Testis (tissue), 2 donors: Measurements from ENCODE around the gene SLTM.

Source experiments
- POLR2A ChIP-seq: fragments of 450-650 bp; IDR thresholded peaks from one replicate; pipeline ENCODE4 v1.6.1; 2017; ENCODE audit warnings: antibody characterized with exemption, mild to moderate bottlenecking, moderate library complexity
- TF ChIP-seq, protein P1 (sequence below), 3 experiments: fragments of 450-650 bp in 2 of 3; fragments of 200-600 bp in 1 of 3; sonication (generic) in 1 of 3; IDR thresholded peaks; one replicate each; pipeline ENCODE4 v1.5.1; 2016 to 2019; ENCODE audit warnings: antibody characterized with exemption in 3 of 3, mild to moderate bottlenecking in 2 of 3, moderate library complexity in 1 of 3

DNA sequence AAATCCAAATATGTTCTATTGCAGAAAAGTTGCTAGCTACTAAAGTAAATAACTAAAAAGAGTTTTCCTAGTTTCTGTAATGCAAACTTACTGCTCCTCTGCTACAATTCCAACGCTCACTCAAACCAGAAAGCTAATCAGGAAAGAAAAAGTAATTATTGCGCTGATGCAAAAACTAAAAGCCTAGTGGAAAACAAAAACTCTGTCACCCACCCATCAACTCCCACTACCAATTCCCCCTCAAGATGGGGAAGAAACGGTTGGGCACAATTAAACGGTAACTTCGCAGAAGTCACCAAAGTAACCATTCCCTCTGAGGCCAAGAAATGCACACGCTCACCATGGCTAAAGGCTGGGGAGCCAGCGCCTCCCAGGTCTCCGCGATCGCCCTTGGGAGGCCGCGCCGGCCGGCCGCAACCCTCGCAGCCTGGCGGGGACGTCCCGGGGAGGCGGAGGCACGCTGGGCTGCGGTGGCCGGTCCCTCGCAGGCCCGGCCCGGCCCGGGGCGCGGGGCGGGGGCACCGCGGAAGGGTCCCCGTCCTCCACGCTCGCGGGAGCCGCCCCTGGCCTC lies 684 bp downstream of the SLTM start:
- TF ChIP-seq, protein P1, sequence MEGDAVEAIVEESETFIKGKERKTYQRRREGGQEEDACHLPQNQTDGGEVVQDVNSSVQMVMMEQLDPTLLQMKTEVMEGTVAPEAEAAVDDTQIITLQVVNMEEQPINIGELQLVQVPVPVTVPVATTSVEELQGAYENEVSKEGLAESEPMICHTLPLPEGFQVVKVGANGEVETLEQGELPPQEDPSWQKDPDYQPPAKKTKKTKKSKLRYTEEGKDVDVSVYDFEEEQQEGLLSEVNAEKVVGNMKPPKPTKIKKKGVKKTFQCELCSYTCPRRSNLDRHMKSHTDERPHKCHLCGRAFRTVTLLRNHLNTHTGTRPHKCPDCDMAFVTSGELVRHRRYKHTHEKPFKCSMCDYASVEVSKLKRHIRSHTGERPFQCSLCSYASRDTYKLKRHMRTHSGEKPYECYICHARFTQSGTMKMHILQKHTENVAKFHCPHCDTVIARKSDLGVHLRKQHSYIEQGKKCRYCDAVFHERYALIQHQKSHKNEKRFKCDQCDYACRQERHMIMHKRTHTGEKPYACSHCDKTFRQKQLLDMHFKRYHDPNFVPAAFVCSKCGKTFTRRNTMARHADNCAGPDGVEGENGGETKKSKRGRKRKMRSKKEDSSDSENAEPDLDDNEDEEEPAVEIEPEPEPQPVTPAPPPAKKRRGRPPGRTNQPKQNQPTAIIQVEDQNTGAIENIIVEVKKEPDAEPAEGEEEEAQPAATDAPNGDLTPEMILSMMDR (IDR thresholded peaks at IDR 0.05), result no peak
- TF ChIP-seq POLR2A, result no peak
